ENCODE results near the gene NPRL2. TPM values are rescaled to one million over a fixed set of nuclear protein-coding genes. Genes with fewer than 3 reads are reported as not detected.

NPRL2 gene
- total and polyA plus RNA-seq, 8 donors = 4.5 to 75.0 (median 23.5) TPM

DNA sequence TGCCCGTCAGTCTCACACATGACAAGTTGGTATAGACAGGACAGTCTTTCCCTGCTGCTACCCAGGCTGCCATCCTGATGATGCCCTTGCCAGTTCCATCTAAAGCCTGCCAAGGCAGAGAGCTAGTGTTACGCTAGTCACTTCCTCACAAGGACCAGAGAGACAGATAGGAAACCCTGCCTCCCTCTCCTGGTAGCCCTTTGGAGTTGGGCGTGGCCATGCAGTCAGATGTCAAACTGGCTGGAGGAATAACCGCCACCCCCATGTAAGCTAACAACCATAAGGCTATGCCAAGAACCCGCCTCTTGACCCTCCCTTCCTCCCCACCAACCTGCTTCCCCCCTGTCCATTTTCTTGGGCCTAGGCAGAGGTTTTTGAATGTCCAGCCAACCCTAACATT is 6.0 kb upstream of the NPRL2 start:
- Histone ChIP-seq H3K36me3 (peaks cover 33 to 53% (median 44%) of the 10 kb centered on the region in 4 donors), H3K9me3 (no peaks in the 10 kb centered on the region), H3K27ac (peak overlapping the region; percentile 10 to 92 (median 89)), H3K4me1 (peaks cover 42 to 79% (median 64%) of the 10 kb centered on the region in 4 donors), H3K27me3 (no peaks in the 10 kb centered on the region), H3K4me3 (peak overlapping the region; percentile 68 to 89 (median 84))
- TF ChIP-seq, protein P1, sequence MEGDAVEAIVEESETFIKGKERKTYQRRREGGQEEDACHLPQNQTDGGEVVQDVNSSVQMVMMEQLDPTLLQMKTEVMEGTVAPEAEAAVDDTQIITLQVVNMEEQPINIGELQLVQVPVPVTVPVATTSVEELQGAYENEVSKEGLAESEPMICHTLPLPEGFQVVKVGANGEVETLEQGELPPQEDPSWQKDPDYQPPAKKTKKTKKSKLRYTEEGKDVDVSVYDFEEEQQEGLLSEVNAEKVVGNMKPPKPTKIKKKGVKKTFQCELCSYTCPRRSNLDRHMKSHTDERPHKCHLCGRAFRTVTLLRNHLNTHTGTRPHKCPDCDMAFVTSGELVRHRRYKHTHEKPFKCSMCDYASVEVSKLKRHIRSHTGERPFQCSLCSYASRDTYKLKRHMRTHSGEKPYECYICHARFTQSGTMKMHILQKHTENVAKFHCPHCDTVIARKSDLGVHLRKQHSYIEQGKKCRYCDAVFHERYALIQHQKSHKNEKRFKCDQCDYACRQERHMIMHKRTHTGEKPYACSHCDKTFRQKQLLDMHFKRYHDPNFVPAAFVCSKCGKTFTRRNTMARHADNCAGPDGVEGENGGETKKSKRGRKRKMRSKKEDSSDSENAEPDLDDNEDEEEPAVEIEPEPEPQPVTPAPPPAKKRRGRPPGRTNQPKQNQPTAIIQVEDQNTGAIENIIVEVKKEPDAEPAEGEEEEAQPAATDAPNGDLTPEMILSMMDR (IDR thresholded peaks at IDR 0.05) = no peak
- TF ChIP-seq POLR2AphosphoS5 (IDR thresholded peaks at IDR 0.05) = peak in 1 of 3 donors; percentile 28
- intact Hi-C loops (cut with DNase I; ENCODE audit: low total_unique reads) = no loop called here
- 27 to 46% (median 35%) methylated on average over 4 to 5 of the region's 5 CpGs for WGBS, 5 donors
- DNase-seq = peak; percentile 60 to 71

DNA sequence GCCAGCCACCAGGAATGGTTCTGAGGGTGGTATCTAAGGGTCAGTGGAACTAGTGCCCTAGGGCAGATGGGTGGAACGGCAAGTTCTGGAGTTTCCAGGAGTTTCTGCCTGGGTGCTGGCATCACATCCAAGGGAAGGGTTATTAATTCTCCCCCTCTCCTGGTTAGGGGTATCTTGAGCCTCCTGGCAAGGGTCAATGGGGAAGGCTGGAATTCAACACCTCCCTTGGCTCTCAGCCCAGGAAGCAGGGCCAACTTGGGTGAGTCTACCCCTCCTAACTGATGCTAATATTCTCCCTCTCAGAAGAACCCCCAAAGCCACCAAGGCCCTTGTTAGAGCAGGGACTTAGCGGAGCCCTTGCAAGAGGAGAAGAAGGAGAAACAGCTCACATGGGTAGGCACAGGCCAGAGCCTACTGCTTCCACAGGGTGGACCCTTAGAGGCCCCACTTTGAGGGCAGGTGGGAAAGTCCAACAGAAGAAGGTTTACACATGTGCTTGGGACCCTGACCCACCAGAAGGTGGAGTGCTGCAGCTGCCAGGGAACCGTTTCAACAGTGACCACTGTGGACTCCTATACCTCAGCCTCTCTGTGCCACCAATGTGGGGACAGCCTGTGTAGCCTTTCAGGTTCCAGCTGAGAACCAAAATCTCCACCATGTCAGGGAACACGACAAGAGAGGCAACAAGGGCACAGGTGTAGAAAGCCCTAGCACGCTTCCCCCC is 5.4 kb upstream of the NPRL2 start:
- intact Hi-C loops (cut with DNase I; ENCODE audit: low total_unique reads) = no loop called here
- 46 to 69% (median 51%) methylated on average over 5 of the region's 5 CpGs for WGBS, 5 donors
- Histone ChIP-seq H3K4me3 (peak overlapping the region; percentile 68 to 89 (median 84)), H3K27ac (peak overlapping the region; percentile 13 to 92 (median 30)), H3K4me1 (peaks cover 48 to 84% (median 69%) of the 10 kb centered on the region in 4 donors), H3K9me3 (no peaks in the 10 kb centered on the region), H3K27me3 (no peaks in the 10 kb centered on the region), H3K36me3 (peaks cover 33 to 53% (median 44%) of the 10 kb centered on the region in 4 donors)
- no peak for TF ChIP-seq POLR2AphosphoS5 (IDR thresholded peaks at IDR 0.05)
- TF ChIP-seq EP300 (IDR thresholded peaks at IDR 0.05) = no peak
- TF ChIP-seq, protein P1 (IDR thresholded peaks at IDR 0.05) = no peak
- no peak for TF ChIP-seq POLR2A (IDR thresholded peaks at IDR 0.05)
- DNase-seq = peak in 1 of 2 donors; percentile 40

DNA sequence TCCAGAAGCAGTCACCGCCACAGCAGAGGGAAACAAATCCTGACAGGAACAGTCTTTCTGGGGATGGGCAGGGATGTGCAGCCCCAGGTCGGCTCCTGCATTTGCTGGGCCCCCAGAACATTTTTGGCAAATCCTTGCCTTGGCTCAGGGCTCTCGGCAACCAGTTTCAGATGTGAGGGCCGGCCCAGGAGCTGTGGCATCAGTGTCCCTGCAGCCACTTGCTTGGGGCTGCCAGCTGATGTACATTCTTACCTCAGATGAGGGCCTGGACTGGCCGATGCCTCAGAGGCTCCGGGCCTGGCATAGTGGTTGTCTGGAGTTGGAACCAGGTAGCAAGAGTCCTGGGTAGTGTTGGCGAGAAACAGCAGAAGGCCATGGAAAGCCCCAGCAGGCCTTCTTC is 4.3 kb upstream of the NPRL2 start:
- DNase-seq = no peak
- Histone ChIP-seq H3K27ac (peak overlapping the region in 1 of 5 donors; percentile 92), H3K4me1 (peaks cover 55 to 88% (median 77%) of the 10 kb centered on the region in 4 donors), H3K27me3 (no peaks in the 10 kb centered on the region), H3K36me3 (peaks cover 33 to 53% (median 44%) of the 10 kb centered on the region in 4 donors), H3K4me3 (no peak overlapping the region), H3K9me3 (no peaks in the 10 kb centered on the region)
- TF ChIP-seq POLR2AphosphoS5 (IDR thresholded peaks at IDR 0.05) = no peak
- 63 to 87% (median 80%) methylated on average over 6 to 7 of the region's 7 CpGs for WGBS, 5 donors
- intact Hi-C loops (cut with DNase I; ENCODE audit: low total_unique reads) = no loop called here

- peaks cover 60 to 90% (median 81%) of the 10 kb centered on the region in 4 donors for H3K4me1 ChIP-seq
- intact Hi-C loops (cut with DNase I; ENCODE audit: low total_unique reads) = no loop called here
- 71 to 85% (median 79%) methylated on average over 5 of the region's 5 CpGs for WGBS, 5 donors
These were observed 3.7 kb upstream of the NPRL2 start for GRCh38 chr3:50354186-50354764.

More at GRCh38 chr3:50354186-50354764, 3.7 kb upstream of the NPRL2 start:
- TF ChIP-seq EP300 (IDR thresholded peaks at IDR 0.05) = no peak
- TF ChIP-seq POLR2A (IDR thresholded peaks at IDR 0.05) = no peak
- TF ChIP-seq POLR2AphosphoS5 (IDR thresholded peaks at IDR 0.05) = no peak
- TF ChIP-seq, protein P1 (IDR thresholded peaks at IDR 0.05) = no peak
- Histone ChIP-seq H3K27ac (no peak overlapping the region), H3K4me3 (no peak overlapping the region), H3K36me3 (peaks cover 33 to 53% (median 45%) of the 10 kb centered on the region in 4 donors), H3K27me3 (no peaks in the 10 kb centered on the region), H3K9me3 (no peaks in the 10 kb centered on the region)
- no peak for DNase-seq
